ENCODE data around the gene NIM1K.
"Not testable (repeated sequence)": the region's sequence is repeated elsewhere in the genome, so short reads cannot be mapped to it uniquely, and the experiment has no call there.

Gene NIM1K

DNA sequence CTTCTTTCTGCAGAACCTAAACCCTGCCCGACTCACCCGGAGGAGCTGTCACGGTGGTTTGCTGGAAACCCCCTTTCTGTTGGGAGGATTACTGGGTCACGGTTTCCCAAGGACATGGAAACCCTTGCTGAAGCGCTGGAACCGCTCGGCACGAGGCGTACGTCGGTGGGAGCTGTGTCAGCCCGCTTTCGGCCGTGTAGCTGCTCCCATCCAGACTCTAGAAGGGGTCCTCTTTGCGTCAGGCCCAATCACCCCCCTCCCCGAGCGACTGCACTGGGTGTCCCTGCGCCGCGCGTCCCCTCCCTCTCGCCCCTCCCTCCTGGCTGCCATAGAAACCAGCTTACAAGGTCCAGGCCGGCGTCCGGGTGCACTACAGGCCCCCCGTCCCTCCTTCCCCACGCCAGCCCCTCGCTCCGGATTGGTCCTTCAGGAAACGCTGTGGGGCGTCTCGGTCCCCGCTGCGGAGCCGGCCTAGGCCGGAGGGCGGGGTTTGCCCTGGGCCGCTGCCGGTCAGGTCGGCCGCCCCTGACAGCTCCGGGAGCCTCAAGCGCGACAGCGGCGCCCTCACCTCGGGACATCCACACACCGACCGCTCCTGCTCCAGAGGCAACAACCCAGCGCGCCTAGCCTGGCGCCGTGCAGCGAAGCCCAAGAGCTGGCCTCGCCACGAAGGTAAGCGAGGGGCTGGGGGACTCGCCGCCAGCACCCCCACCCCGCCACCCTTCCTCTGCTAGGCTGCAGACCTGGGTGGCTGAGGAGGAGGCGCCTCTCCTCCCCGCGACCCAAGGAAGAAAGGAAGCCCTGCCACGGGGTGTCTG is at the start of gene NIM1K:
TSS of gene NIM1K (plus strand) at position 486 of the 818 bp plus-strand sequence. CDS start 53,551 bp downstream, outside the sequence.
- DNase-seq (ENCODE audit: low spot score), result peak; percentile 76

DNA sequence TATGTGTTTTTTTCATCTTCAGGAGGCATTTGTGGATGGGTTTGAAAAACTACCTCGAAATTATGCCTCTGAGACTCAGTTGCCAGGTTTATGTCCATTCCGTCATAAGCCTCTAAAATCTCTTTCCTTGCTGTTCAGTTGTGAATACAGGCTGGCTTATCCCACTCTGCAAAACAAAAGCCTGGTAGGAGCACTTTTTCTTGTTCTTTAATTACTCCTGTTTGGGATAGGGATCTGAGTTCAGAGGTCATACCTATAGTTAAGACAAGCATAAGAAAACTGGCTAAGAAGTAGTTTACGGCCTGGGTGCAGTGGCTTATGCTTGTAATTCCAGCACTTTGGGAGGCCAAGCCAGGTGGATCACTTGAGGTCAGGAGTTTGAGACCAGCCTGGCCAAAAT is 47.0 kb upstream of the NIM1K start:
- DNase-seq (ENCODE audit: low spot score), result no peak

GRCh38 chr5:43146958-43147357 is 45.1 kb upstream of the NIM1K start:
- DNase-seq (ENCODE audit: low spot score), result no peak

GRCh38 chr5:43148417-43148816 is 43.6 kb upstream of the NIM1K start:
- DNase-seq (ENCODE audit: low spot score), result no peak

DNA sequence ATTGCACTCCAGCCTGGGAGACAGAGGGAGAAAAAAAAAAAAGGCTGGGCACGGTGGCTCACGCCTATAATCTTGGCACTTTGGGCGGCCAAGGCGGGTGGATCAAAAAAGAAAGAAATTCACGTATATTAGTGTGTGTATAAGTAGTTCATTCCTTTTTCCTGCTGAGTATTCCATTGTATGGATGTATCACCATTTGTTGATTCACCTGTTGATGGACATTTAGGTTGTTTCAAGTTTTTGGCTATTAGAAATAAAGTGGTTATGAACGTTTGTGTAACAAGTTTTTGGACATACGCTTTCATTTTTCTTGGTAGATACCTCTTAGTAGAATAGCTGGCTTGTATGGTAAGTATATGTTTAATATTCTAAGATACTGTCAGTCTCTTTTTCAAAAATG is 42.8 kb upstream of the NIM1K start:
- DNase-seq (ENCODE audit: low spot score), result no peak

DNA sequence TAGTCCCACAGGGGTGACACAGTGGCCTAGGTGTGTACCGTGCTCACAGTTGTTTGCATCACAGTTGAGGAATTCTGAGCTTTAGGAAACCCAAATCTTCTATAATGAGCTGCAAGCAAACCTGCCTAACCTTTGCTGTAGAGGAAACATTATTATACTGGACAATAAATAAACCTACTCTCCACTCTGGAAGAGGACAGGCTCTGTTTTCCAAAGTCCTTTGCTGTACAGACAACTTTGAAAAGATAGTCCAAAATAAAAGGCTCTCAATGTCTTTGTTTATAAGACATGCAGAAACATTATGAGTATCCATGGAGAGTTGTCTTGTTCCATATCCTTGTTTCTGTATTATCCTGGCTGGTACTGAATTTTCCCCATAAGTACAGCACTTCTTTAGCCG is 42.0 kb upstream of the NIM1K start:
- DNase-seq (ENCODE audit: low spot score), result no peak

GRCh38 chr5:43150748-43151147 is 41.3 kb upstream of the NIM1K start:
- DNase-seq (ENCODE audit: low spot score), result no peak

- no peak for DNase-seq (ENCODE audit: low spot score)
These were observed 39.1 kb upstream of the NIM1K start for GRCh38 chr5:43152946-43153345.

GRCh38 chr5:43154469-43154868 is 37.6 kb upstream of the NIM1K start:
- DNase-seq (ENCODE audit: low spot score), result no peak

- no peak for DNase-seq (ENCODE audit: low spot score)
These were observed 36.5 kb upstream of the NIM1K start for GRCh38 chr5:43155394-43156096.

DNA sequence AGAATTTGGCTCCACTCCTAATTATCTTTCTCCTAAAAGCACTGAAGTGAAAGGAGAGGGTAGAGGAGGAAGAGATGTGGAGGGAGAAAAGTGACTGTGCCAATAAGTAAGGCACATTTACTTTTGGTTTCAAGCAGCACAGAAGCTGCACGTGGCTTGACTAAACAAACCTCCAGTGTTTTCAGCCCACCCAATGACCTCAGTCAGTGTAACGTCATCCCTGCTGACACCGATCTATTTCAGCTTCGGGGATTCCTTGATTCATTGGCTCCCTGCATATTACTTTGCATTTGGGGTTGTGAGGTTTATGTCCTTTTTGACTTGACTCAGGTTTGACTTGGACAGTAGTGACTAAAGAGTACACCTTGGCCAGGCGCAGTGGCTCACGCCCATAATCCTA is 35.6 kb upstream of the NIM1K start:
- no peak for DNase-seq (ENCODE audit: low spot score)

- DNase-seq (ENCODE audit: low spot score), result no peak
These were observed 35.0 kb upstream of the NIM1K start for GRCh38 chr5:43157068-43157467.

- no peak for DNase-seq (ENCODE audit: low spot score)
These were observed 30.8 kb upstream of the NIM1K start for GRCh38 chr5:43161244-43161643.

GRCh38 chr5:43164801-43165200 is 27.2 kb upstream of the NIM1K start:
- not testable (repeated sequence) for DNase-seq (ENCODE audit: low spot score)

GRCh38 chr5:43165323-43165722 is 26.7 kb upstream of the NIM1K start:
- no peak for DNase-seq (ENCODE audit: low spot score)

GRCh38 chr5:43168175-43168574 is 23.9 kb upstream of the NIM1K start:
- DNase-seq (ENCODE audit: low spot score), result no peak

GRCh38 chr5:43171451-43171850 is 20.6 kb upstream of the NIM1K start:
- no peak for DNase-seq (ENCODE audit: low spot score)

- no peak for DNase-seq (ENCODE audit: low spot score)
These were observed 20.1 kb upstream of the NIM1K start for GRCh38 chr5:43171926-43172325.

- no peak for DNase-seq (ENCODE audit: low spot score)
These were observed 19.2 kb upstream of the NIM1K start for GRCh38 chr5:43172779-43173178.

GRCh38 chr5:43174586-43174985 is 17.4 kb upstream of the NIM1K start:
- DNase-seq (ENCODE audit: low spot score), result peak; percentile 55

DNA sequence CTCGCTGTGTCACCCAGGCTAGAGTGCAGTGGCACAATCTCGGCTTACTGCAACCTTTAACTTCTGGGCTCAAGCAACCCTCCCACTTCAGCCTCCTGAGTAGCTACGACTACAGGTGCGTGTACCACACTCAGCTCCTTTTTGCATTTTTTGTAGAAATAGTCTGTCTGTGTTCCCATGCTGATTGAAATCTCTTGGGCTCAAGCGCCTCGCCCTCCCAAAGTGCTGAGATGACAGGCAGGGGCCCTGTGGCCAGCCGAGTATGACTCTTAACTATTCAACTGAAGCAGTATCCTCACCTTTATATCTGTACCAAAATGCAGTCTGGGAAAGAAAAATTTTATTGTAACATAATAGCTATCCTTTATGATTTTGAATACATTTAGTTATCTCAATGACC is 12.2 kb upstream of the NIM1K start:
- no peak for DNase-seq (ENCODE audit: low spot score)

DNA sequence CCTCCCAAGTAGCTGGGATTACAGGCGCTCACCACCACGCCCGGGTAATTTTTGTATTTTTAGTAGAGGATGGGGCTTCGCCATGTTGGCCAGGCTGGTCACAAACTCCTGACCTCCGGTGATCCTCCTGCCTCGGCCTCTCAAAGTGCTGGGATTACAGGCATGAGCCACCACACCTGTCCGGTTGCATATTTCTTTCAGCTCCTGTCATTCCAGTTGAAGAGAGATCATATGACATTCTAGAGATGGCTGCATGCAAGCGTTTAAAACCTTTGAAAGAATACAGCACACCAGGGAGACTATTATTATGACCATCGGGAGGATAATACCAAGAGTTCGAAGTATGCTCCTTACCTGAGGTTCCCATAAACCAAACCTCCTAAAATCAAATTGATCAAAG is 9.6 kb upstream of the NIM1K start:
- DNase-seq (ENCODE audit: low spot score), result no peak

DNA sequence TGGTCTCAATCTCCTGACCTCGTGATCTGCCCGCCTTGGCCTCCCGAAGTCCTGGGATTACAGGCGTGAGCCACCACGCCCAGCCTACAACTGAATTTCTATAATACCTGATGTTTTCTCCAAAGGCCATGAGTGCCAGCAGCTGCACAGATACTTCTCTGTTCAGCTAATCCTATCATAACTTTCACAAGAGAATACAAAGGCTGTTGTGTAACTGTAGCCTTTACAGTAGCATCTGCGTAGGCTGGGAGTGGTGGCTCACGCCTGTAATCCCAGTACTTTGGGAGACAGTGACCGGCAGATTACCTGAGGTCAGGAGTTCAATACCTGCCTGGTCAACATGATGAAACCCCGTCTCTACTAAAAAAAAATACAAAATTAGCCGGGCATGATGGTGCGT is 8.9 kb upstream of the NIM1K start:
- not testable (repeated sequence) for DNase-seq (ENCODE audit: low spot score)
